Spleen (tissue), 11 donors: ENCODE measurements around the gene KRTAP12-4. TPM values are rescaled to one million over a fixed set of nuclear protein-coding genes. Genes with fewer than 3 reads are reported as not detected.

Experiments
- DNase-seq: peaks from one replicate; pipeline ENCODE4 v3.0.0-alpha.2; 2020
- H3K27ac ChIP-seq, 8 donors: fragments of 200-600 bp; sonication (generic) in 7 of 8; 1 replicate in 4 of 8; 2 replicates in 4 of 8; pipeline versions ENCODE4 v1.5.0 to v1.8.0; 2016 to 2021; ENCODE audit warnings: inconsistent platforms in 4 of 8, mild to moderate bottlenecking in 4 of 8, moderate library complexity in 1 of 8
- H3K27me3 ChIP-seq, 7 donors: fragments of 200-600 bp; sonication (generic) in 6 of 7; replicated peaks in 1 of 7; 1 replicate in 4 of 7; 2 replicates in 3 of 7; pipeline versions ENCODE4 v1.5.0 to v1.8.0; 2016 to 2021; ENCODE audit warnings: inconsistent platforms in 3 of 7, mild to moderate bottlenecking in 1 of 7
- H3K36me3 ChIP-seq, 6 donors: fragments of 200-600 bp; sonication (generic) in 5 of 6; 1 replicate in 4 of 6; 2 replicates in 2 of 6; pipeline versions ENCODE4 v1.5.0 to v1.8.0; 2016 to 2021; ENCODE audit warnings: inconsistent platforms in 2 of 6
- H3K4me1 ChIP-seq, 6 donors: fragments of 200-600 bp; sonication (generic) in 5 of 6; 1 replicate in 3 of 6; 2 replicates in 3 of 6; pipeline versions ENCODE4 v1.5.0 to v1.8.0; 2016 to 2021; ENCODE audit warnings: inconsistent platforms in 3 of 6
- H3K4me3 ChIP-seq, 8 donors: fragments of 200-600 bp; sonication (generic) in 7 of 8; 1 replicate in 4 of 8; 2 replicates in 4 of 8; pipeline versions ENCODE4 v1.5.0 to v1.8.0; 2016 to 2021; ENCODE audit warnings: inconsistent platforms in 4 of 8, mild to moderate bottlenecking in 4 of 8, moderate library complexity in 2 of 8
- H3K9me3 ChIP-seq, 8 donors: fragments of 200-600 bp; sonication (generic) in 7 of 8; 1 replicate in 4 of 8; 2 replicates in 4 of 8; pipeline versions ENCODE4 v1.5.0 to v1.8.0; 2016 to 2021; ENCODE audit warnings: inconsistent platforms in 4 of 8
- POLR2A ChIP-seq, 3 donors: fragments of 450-650 bp; IDR thresholded peaks; one replicate each; pipeline ENCODE4 v1.5.1; 2017; ENCODE audit warnings: antibody characterized with exemption in 3 of 3, mild to moderate bottlenecking in 1 of 3
- POLR2AphosphoS5 ChIP-seq, 3 donors: sonication (generic); formaldehyde crosslinking; IDR thresholded peaks; one replicate each; pipeline ENCODE4 v1.5.1; 2017; ENCODE audit warnings: antibody characterized with exemption in 3 of 3
- WGBS, 5 donors: extraction: QIAGEN DNeasy Blood & Tissue Kit in 3 of 5; methylation state at CpG; one replicate each; pipeline versions ENCODE4 v1.1.5 to v1.1.7; 2013 to 2018; 5-methylcytosine and 5-hydroxymethylcytosine counted together
- intact Hi-C: fragments of 100-400 bp; cut with DNase I; formaldehyde crosslinking; loops from one replicate; pipeline ENCODE4 v1.15.0; 2023; ENCODE audit warnings: low total_unique reads
- polyA plus RNA-seq, 3 donors: library from polyadenylated mRNA; stranded (reverse); fragments of 200-250 nt; gene quantifications; one replicate each; pipeline ENCODE4 v1.2.1, GENCODE V29; 2013
- total RNA-seq, 7 donors: library from RNA; depleted of rRNA in 3 of 7; stranded (reverse); fragments of >200 nt in 3 of 7; fragmentation: NEBNext Ultra II Directional in 4 of 7; extraction: Animal tissue kit (Norgen Biotek cat#: 25700) in 4 of 7; gene quantifications; one replicate each; pipeline versions ENCODE4 v1.1.0 to v1.2.1, GENCODE V29; 2016 to 2021
- TF ChIP-seq, protein P1 (sequence below), 11 experiments: fragments of 200-600 bp in 7 of 11; fragments of 450-650 bp in 4 of 11; sonication (generic) in 4 of 11; IDR thresholded peaks in 8 of 11; conservative IDR thresholded peaks in 3 of 11; 1 replicate in 7 of 11; 2 replicates in 4 of 11; pipeline versions ENCODE4 v1.4.0 to v1.8.0; 2016 to 2021; ENCODE audit warnings: antibody characterized with exemption in 11 of 11, inconsistent platforms in 4 of 11, mild to moderate bottlenecking in 1 of 11
- donor health status: healthy with polysubstance abuse.
- donor health status: DM: no; HTN: no; CAD: no; lungs with moderate emphysema.
- donor health status: DM: no; HTN: no; CAD: no.
- donor health status: Bipolar disorder and iron deficiency.
- donor health status: healthy.
- donor health status: DM: no; HTN: no; CAD: no.
- donor health status: DM: yes; HTN: yes; CAD: no.

KRTAP12-4 gene
- total and polyA plus RNA-seq, 10 donors: not detected

- intact Hi-C loops: no loop called here
- no peak within 1 kb of the TSS for H3K4me3 ChIP-seq
- no peak within 1 kb of the TSS for H3K27ac ChIP-seq
- H3K27me3 ChIP-seq: peaks cover 0 to 46% (median 4%) of the 10 kb centered on the region in 7 donors
- no peaks in the 10 kb centered on the region for H3K36me3 ChIP-seq
- peaks cover 2 to 35% (median 22%) of the 10 kb centered on the region in 8 donors for H3K9me3 ChIP-seq
- 48 to 74% (median 67%) methylated on average over 12 to 21 of the region's 21 CpGs for WGBS, 5 donors
- no peaks in the 10 kb centered on the region for H3K4me1 ChIP-seq
- no peak for DNase-seq
- TF ChIP-seq, protein P1, sequence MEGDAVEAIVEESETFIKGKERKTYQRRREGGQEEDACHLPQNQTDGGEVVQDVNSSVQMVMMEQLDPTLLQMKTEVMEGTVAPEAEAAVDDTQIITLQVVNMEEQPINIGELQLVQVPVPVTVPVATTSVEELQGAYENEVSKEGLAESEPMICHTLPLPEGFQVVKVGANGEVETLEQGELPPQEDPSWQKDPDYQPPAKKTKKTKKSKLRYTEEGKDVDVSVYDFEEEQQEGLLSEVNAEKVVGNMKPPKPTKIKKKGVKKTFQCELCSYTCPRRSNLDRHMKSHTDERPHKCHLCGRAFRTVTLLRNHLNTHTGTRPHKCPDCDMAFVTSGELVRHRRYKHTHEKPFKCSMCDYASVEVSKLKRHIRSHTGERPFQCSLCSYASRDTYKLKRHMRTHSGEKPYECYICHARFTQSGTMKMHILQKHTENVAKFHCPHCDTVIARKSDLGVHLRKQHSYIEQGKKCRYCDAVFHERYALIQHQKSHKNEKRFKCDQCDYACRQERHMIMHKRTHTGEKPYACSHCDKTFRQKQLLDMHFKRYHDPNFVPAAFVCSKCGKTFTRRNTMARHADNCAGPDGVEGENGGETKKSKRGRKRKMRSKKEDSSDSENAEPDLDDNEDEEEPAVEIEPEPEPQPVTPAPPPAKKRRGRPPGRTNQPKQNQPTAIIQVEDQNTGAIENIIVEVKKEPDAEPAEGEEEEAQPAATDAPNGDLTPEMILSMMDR (IDR thresholded peaks at IDR 0.05 in 8 of 11, conservative IDR thresholded peaks at IDR 0.05 in 3 of 11): no peak
- TF ChIP-seq POLR2AphosphoS5 (IDR thresholded peaks at IDR 0.05) (no peak), POLR2A (IDR thresholded peaks at IDR 0.05) (no peak)
Measured at GRCh38 chr21:44637018-44637850, 17.2 kb downstream of the KRTAP12-4 start, which contains the start of gene KRTAP10-10. Gene KRTAP10-10, plus strand, starts transcription at chr21:44637356. Its CDS starts 62 bp downstream, at chr21:44637418.

GRCh38 chr21:44636209-44637017 is 18.0 kb downstream of the KRTAP12-4 start:
- Histone ChIP-seq H3K9me3 (peaks cover 6 to 38% (median 27%) of the 10 kb centered on the region in 8 donors), H3K27me3 (peaks cover 0 to 46% (median 4%) of the 10 kb centered on the region in 7 donors), H3K36me3 (no peaks in the 10 kb centered on the region), H3K4me3 (no peak overlapping the region), H3K27ac (no peak overlapping the region), H3K4me1 (no peaks in the 10 kb centered on the region)
- TF ChIP-seq, protein P1 (IDR thresholded peaks at IDR 0.05 in 8 of 11, conservative IDR thresholded peaks at IDR 0.05 in 3 of 11): no peak
- TF ChIP-seq POLR2AphosphoS5 (IDR thresholded peaks at IDR 0.05): no peak
- TF ChIP-seq POLR2A (IDR thresholded peaks at IDR 0.05): no peak
- WGBS, 5 donors: 86 to 92% (median 87%) methylated on average over 15 of the region's 15 CpGs
- intact Hi-C loops: no loop called here
- no peak for DNase-seq

GRCh38 chr21:44632067-44632466 is 22.4 kb downstream of the KRTAP12-4 start:
- H3K27me3 ChIP-seq: peaks cover 0 to 31% (median 0%) of the 10 kb centered on the region in 7 donors
- no peak for DNase-seq
- no peak overlapping the region for H3K4me3 ChIP-seq
- H3K4me1 ChIP-seq: peaks cover 0 to 4% (median 0%) of the 10 kb centered on the region in 6 donors
- H3K27ac ChIP-seq: no peak overlapping the region
- 82 to 96% (median 90%) methylated on average over 1 of the region's 1 CpG for WGBS, 5 donors
- TF ChIP-seq POLR2AphosphoS5 (IDR thresholded peaks at IDR 0.05): no peak
- TF ChIP-seq, protein P1 (IDR thresholded peaks at IDR 0.05 in 8 of 11, conservative IDR thresholded peaks at IDR 0.05 in 3 of 11): no peak
- TF ChIP-seq POLR2A (IDR thresholded peaks at IDR 0.05): no peak
- peaks cover 6 to 47% (median 34%) of the 10 kb centered on the region in 8 donors for H3K9me3 ChIP-seq
- intact Hi-C loops: no loop called here
- no peaks in the 10 kb centered on the region for H3K36me3 ChIP-seq
